GM23338 (cell line): ENCODE results near the gene DOCK1. TPM values are rescaled to one million over a fixed set of nuclear protein-coding genes. Genes with fewer than 3 reads are reported as not detected.

Experiments
- ATAC-seq: fragments of 200-7000 bp; cut with Tn5 transposase; 3 replicates; pipeline ENCODE4 v1.9.1; 2020
- DNase-seq: peaks from one replicate; pipeline ENCODE4 v3.0.0-alpha.2; 2015; ENCODE audit warnings: low spot score
- H2AFZ ChIP-seq: fragments of 200-600 bp; sonication (generic); 2 replicates; pipeline ENCODE4 v1.8.0; 2016; ENCODE audit warnings: antibody characterized with exemption, mild to moderate bottlenecking, moderate library complexity
- H3F3A ChIP-seq: fragments of 200-600 bp; sonication (generic); replicated peaks from 2 replicates; pipeline ENCODE4 v1.8.0; 2017; ENCODE audit warnings: antibody characterized with exemption, mixed run types, low read depth
- H3K27ac ChIP-seq: fragments of 200-600 bp; sonication (generic); 2 replicates; pipeline ENCODE4 v1.6.1; 2016; ENCODE audit warnings: low read depth
- H3K27me3 ChIP-seq: fragments of 200-600 bp; sonication (generic); 2 replicates; pipeline ENCODE4 v1.8.0; 2016; ENCODE audit warnings: mild to moderate bottlenecking, mixed run types, moderate library complexity; ENCODE audit not compliant: insufficient read depth
- H3K36me3 ChIP-seq: fragments of 200-600 bp; sonication (generic); 2 replicates; pipeline ENCODE4 v1.8.0; 2016; ENCODE audit warnings: mild to moderate bottlenecking; ENCODE audit not compliant: insufficient read depth
- H3K4me1 ChIP-seq: fragments of 200-600 bp; sonication (generic); 2 replicates; pipeline ENCODE4 v1.8.0; 2016; ENCODE audit warnings: mild to moderate bottlenecking, moderate library complexity; ENCODE audit not compliant: insufficient read depth
- H3K4me2 ChIP-seq: fragments of 200-600 bp; sonication (generic); 2 replicates; pipeline ENCODE4 v1.7.1; 2017; ENCODE audit warnings: mixed run types
- H3K4me3 ChIP-seq: fragments of 200-600 bp; sonication (generic); 2 replicates; pipeline ENCODE4 v1.6.1; 2016; ENCODE audit warnings: mixed run types
- H3K79me2 ChIP-seq: fragments of 200-600 bp; sonication (generic); replicated peaks from 2 replicates; pipeline ENCODE4 v1.8.0; 2017; ENCODE audit warnings: mild to moderate bottlenecking; ENCODE audit not compliant: insufficient read depth
- H3K9me2 ChIP-seq: fragments of 200-600 bp; sonication (generic); 2 replicates; pipeline ENCODE4 v1.8.0; 2017; ENCODE audit not compliant: insufficient read depth
- H4K20me1 ChIP-seq: fragments of 200-600 bp; sonication (generic); replicated peaks from 2 replicates; pipeline ENCODE4 v1.8.0; 2017; ENCODE audit warnings: mild to moderate bottlenecking; ENCODE audit not compliant: insufficient read depth
- H3K27ac Mint-ChIP-seq: 2 replicates; pipeline ENCODE4 v1.8.0; 2020; ENCODE audit warnings: inconsistent platforms, mild to moderate bottlenecking, moderate library complexity, mixed read lengths
- H3K27me3 Mint-ChIP-seq: 3 replicates; pipeline ENCODE4 v1.8.0; 2022; ENCODE audit warnings: low read depth, mild to moderate bottlenecking, moderate library complexity, mixed read lengths, inconsistent platforms; ENCODE audit not compliant: insufficient read depth, poor library complexity
- H3K36me3 Mint-ChIP-seq: 3 replicates; pipeline ENCODE4 v1.8.0; 2021; ENCODE audit warnings: low read depth, mild to moderate bottlenecking, inconsistent platforms, moderate library complexity, mixed read lengths
- H3K4me1 Mint-ChIP-seq: 3 replicates; pipeline ENCODE4 v1.8.0; 2020; ENCODE audit warnings: mild to moderate bottlenecking, inconsistent platforms, mixed read lengths
- H3K4me3 Mint-ChIP-seq: 3 replicates; pipeline ENCODE4 v1.8.0; 2021; ENCODE audit warnings: moderate library complexity, mild to moderate bottlenecking, inconsistent platforms, mixed read lengths
- H3K9me3 Mint-ChIP-seq: 3 replicates; pipeline ENCODE4 v1.8.0; 2020; ENCODE audit warnings: moderate library complexity, mild to moderate bottlenecking, inconsistent platforms, mixed read lengths
- CREB1 ChIP-seq: fragments of 250-450 bp; sonication (Bioruptor Pico); IDR thresholded peaks from 2 replicates; pipeline ENCODE4 v1.5.0; 2020; ENCODE audit warnings: low read depth, mild to moderate bottlenecking, moderate library complexity
- EZH2 ChIP-seq: fragments of 200-600 bp; sonication (generic); IDR thresholded peaks from one replicate; pipeline ENCODE4 v1.8.0; 2017; ENCODE audit warnings: antibody characterized with exemption, mild to moderate bottlenecking, low read depth; ENCODE audit not compliant: unreplicated experiment
- EZH2phosphoT487 ChIP-seq: fragments of 200-600 bp; sonication (generic); IDR thresholded peaks from one replicate; pipeline ENCODE4 v1.8.1; 2018; ENCODE audit warnings: antibody characterized with exemption; ENCODE audit not compliant: unreplicated experiment
- JUNB ChIP-seq: IDR thresholded peaks from one replicate; pipeline ENCODE4 v1.6.1; 2016; ENCODE audit warnings: antibody characterized with exemption; ENCODE audit not compliant: unreplicated experiment
- NANOG ChIP-seq: IDR thresholded peaks from 2 replicates; pipeline ENCODE4 v1.6.1; 2016; ENCODE audit warnings: antibody characterized with exemption, borderline replicate concordance
- POLR2AphosphoS5 ChIP-seq: IDR thresholded peaks from 2 replicates; pipeline ENCODE4 v1.6.1; 2016; ENCODE audit warnings: antibody characterized with exemption, low read depth
- ZNF114 ChIP-seq: fragments of 250-450 bp; sonication (Bioruptor Pico); IDR thresholded peaks from 2 replicates; pipeline ENCODE4 v1.5.0; 2020; ENCODE audit warnings: mild to moderate bottlenecking, moderate library complexity
- ZNF331 ChIP-seq: fragments of 250-450 bp; sonication (Bioruptor Pico); IDR thresholded peaks from 2 replicates; pipeline ENCODE4 v1.5.0; 2020; ENCODE audit warnings: low read depth, mild to moderate bottlenecking, moderate library complexity
- polyA plus RNA-seq: library from polyadenylated mRNA; unstranded; fragments of >200 nt; fragmentation: Nextera tagmentation; extraction: Ambion mirVana; gene quantifications from 2 replicates; pipeline ENCODE4 v1.2.1, GENCODE V29; 2016
- total RNA-seq: library from RNA; depleted of rRNA; stranded (reverse); fragments of >200 nt; shearing (Covaris generic); gene quantifications from 2 replicates; pipeline ENCODE4 v1.2.3, GENCODE V29; 2014
- TF ChIP-seq, protein P1 (sequence below): IDR thresholded peaks from one replicate; pipeline ENCODE4 v1.6.1; 2018; ENCODE audit warnings: antibody characterized with exemption; ENCODE audit not compliant: unreplicated experiment
- TF ChIP-seq, protein P2 (sequence below), 2 experiments: fragments of 200-600 bp in 1 of 2; sonication (generic) in 1 of 2; conservative IDR thresholded peaks; 2 replicates each; pipeline versions ENCODE4 v1.5.1 to v1.6.1; 2016 to 2017; ENCODE audit warnings: antibody characterized with exemption in 2 of 2, low read depth in 2 of 2, mild to moderate bottlenecking in 2 of 2, moderate library complexity in 1 of 2
- TF ChIP-seq, protein P3 (sequence below): IDR thresholded peaks from 2 replicates; pipeline ENCODE4 v1.6.1; 2016; ENCODE audit warnings: antibody characterized with exemption

Gene DOCK1
- total and polyA plus RNA-seq, 2 experiments from 2014 or later: 13.2 to 55.3 TPM

DNA sequence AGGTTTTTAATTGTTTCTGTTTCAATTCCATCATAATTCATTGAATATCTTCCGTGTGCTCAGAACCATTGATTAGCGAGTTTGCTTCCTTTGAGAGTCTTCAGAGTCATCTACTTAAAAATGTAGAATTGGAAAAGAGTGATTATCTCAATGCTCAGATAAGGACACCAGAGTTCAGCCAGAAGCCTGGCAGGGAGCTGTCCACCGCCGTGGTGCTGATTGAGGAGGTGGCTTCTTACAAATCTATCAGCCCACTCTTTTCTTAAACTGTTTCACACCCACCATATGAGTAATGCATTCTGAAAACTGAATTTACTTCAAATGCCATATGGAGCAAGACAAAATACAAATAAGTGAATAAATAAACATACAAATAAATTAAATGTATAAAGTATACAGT lies 211.9 kb downstream of the DOCK1 start:
- H3K27ac ChIP-seq: no peak overlapping the region
- H4K20me1 ChIP-seq: peaks cover 26% of the 10 kb centered on the region
- no peaks in the 10 kb centered on the region for H3K79me2 ChIP-seq
- DNase-seq: peak; percentile 72
- H3K27me3 ChIP-seq: no peaks in the 10 kb centered on the region
- Mint-ChIP-seq H3K27ac (no peak overlapping the region), H3K4me3 (no peak overlapping the region), H3K36me3 (peaks cover 4% of the 10 kb centered on the region; the same call in 2 of the 3 replicates), H3K9me3 (no peaks in the 10 kb centered on the region), H3K27me3 (peaks cover 4% of the 10 kb centered on the region), H3K4me1 (peaks cover 5% of the 10 kb centered on the region)
- no peaks in the 10 kb centered on the region for H3K9me2 ChIP-seq
- no peaks in the 10 kb centered on the region for H3F3A ChIP-seq
- H2AFZ ChIP-seq: no peak overlapping the region
- TF ChIP-seq, protein P1, sequence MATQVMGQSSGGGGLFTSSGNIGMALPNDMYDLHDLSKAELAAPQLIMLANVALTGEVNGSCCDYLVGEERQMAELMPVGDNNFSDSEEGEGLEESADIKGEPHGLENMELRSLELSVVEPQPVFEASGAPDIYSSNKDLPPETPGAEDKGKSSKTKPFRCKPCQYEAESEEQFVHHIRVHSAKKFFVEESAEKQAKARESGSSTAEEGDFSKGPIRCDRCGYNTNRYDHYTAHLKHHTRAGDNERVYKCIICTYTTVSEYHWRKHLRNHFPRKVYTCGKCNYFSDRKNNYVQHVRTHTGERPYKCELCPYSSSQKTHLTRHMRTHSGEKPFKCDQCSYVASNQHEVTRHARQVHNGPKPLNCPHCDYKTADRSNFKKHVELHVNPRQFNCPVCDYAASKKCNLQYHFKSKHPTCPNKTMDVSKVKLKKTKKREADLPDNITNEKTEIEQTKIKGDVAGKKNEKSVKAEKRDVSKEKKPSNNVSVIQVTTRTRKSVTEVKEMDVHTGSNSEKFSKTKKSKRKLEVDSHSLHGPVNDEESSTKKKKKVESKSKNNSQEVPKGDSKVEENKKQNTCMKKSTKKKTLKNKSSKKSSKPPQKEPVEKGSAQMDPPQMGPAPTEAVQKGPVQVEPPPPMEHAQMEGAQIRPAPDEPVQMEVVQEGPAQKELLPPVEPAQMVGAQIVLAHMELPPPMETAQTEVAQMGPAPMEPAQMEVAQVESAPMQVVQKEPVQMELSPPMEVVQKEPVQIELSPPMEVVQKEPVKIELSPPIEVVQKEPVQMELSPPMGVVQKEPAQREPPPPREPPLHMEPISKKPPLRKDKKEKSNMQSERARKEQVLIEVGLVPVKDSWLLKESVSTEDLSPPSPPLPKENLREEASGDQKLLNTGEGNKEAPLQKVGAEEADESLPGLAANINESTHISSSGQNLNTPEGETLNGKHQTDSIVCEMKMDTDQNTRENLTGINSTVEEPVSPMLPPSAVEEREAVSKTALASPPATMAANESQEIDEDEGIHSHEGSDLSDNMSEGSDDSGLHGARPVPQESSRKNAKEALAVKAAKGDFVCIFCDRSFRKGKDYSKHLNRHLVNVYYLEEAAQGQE: peak; percentile 87
- TF ChIP-seq ZNF114 (CRISPR knock-in tag): no peak
- no peaks in the 10 kb centered on the region for H3K4me1 ChIP-seq
- peak; percentile 41; the same call in 2 of the 3 replicates for ATAC-seq
- H3K4me2 ChIP-seq: no peak overlapping the region
- no peaks in the 10 kb centered on the region for H3K36me3 ChIP-seq
- H3K4me3 ChIP-seq: no peak overlapping the region

DNA sequence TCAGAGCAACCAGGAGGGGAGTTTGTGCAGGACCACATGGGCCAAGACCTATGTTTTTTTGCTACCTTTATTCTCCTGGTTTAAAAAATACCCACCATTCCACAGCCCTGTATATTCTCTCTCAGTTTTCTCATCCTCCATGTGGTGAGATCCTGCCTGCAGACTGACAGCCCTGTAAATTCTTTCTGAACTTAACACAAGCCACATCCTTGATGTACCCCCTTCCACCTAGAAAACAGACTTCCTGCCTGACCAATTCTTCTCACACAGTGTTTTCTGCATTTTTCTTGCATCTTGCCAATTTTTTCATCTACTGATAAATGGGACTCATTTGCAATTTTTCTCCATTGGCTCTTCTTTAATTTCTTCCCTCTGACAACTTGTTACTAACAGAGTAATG lies 212.8 kb downstream of the DOCK1 start:
- Mint-ChIP-seq H3K36me3 (peaks cover 4% of the 10 kb centered on the region; the same call in 1 of the 3 replicates), H3K27me3 (peaks cover 4% of the 10 kb centered on the region), H3K4me1 (peaks cover 5% of the 10 kb centered on the region), H3K9me3 (no peaks in the 10 kb centered on the region), H3K4me3 (no peak overlapping the region), H3K27ac (no peak overlapping the region)
- Histone ChIP-seq H2AFZ (no peak overlapping the region), H3K36me3 (no peaks in the 10 kb centered on the region), H3K27me3 (no peaks in the 10 kb centered on the region), H3K4me1 (no peaks in the 10 kb centered on the region), H3K4me3 (no peak overlapping the region), H3F3A (no peaks in the 10 kb centered on the region), H3K27ac (no peak overlapping the region), H3K4me2 (no peak overlapping the region), H3K9me2 (no peaks in the 10 kb centered on the region), H3K79me2 (no peaks in the 10 kb centered on the region), H4K20me1 (peaks cover 26% of the 10 kb centered on the region)
- ATAC-seq (no peak), DNase-seq (no peak)
- TF ChIP-seq, protein P2, sequence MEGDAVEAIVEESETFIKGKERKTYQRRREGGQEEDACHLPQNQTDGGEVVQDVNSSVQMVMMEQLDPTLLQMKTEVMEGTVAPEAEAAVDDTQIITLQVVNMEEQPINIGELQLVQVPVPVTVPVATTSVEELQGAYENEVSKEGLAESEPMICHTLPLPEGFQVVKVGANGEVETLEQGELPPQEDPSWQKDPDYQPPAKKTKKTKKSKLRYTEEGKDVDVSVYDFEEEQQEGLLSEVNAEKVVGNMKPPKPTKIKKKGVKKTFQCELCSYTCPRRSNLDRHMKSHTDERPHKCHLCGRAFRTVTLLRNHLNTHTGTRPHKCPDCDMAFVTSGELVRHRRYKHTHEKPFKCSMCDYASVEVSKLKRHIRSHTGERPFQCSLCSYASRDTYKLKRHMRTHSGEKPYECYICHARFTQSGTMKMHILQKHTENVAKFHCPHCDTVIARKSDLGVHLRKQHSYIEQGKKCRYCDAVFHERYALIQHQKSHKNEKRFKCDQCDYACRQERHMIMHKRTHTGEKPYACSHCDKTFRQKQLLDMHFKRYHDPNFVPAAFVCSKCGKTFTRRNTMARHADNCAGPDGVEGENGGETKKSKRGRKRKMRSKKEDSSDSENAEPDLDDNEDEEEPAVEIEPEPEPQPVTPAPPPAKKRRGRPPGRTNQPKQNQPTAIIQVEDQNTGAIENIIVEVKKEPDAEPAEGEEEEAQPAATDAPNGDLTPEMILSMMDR (conservative IDR thresholded peaks at IDR 0.05; ENCODE audit: low read depth in 2 of 2): no peak
- TF ChIP-seq POLR2AphosphoS5 (no peak), JUNB (no peak), NANOG (no peak), EZH2phosphoT487 (no peak), ZNF114 (CRISPR knock-in tag) (no peak), CREB1 (CRISPR knock-in tag) (no peak), EZH2 (no peak), ZNF331 (CRISPR knock-in tag) (no peak)
- TF ChIP-seq, protein P3, sequence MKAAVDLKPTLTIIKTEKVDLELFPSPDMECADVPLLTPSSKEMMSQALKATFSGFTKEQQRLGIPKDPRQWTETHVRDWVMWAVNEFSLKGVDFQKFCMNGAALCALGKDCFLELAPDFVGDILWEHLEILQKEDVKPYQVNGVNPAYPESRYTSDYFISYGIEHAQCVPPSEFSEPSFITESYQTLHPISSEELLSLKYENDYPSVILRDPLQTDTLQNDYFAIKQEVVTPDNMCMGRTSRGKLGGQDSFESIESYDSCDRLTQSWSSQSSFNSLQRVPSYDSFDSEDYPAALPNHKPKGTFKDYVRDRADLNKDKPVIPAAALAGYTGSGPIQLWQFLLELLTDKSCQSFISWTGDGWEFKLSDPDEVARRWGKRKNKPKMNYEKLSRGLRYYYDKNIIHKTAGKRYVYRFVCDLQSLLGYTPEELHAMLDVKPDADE: no peak
- TF ChIP-seq, protein P1: no peak
